Body of pancreas (tissue), 4 donors: ENCODE data around the gene PIGZ. TPM values are rescaled to one million over a fixed set of nuclear protein-coding genes. Genes with fewer than 3 reads are reported as not detected.

Experiments
- ATAC-seq: fragments of 150-250 bp; one replicate; pipeline ENCODE4 v1.9.1; 2016
- DNase-seq, 4 donors: peaks; one replicate each; pipeline ENCODE4 v3.0.0-alpha.2; 2019
- H3K27ac ChIP-seq, 4 donors: fragments of 200-600 bp; sonication (generic); 1 replicate in 3 of 4; 2 replicates in 1 of 4; pipeline versions ENCODE4 v1.5.1 to v1.6.1; 2016 to 2019; ENCODE audit warnings: mild to moderate bottlenecking in 1 of 4, mixed read lengths in 1 of 4, moderate library complexity in 1 of 4
- H3K27me3 ChIP-seq, 2 donors: fragments of 200-600 bp; sonication (generic); one replicate each; pipeline ENCODE4 v1.6.0; 2016; ENCODE audit warnings: mild to moderate bottlenecking in 1 of 2
- H3K36me3 ChIP-seq, 2 donors: fragments of 200-600 bp; sonication (generic); replicated peaks in 1 of 2; 2 replicates each; pipeline ENCODE4 v1.5.1; 2016; ENCODE audit warnings: low read depth in 2 of 2; ENCODE audit not compliant: insufficient read depth in 1 of 2
- H3K4me1 ChIP-seq: fragments of 200-600 bp; sonication (generic); one replicate; pipeline ENCODE4 v1.6.0; 2016
- H3K4me3 ChIP-seq, 2 donors: fragments of 200-600 bp; sonication (generic); 1 replicate in 1 of 2; 2 replicates in 1 of 2; pipeline ENCODE4 v1.5.1; 2016 to 2019
- H3K9me3 ChIP-seq, 3 donors: fragments of 200-600 bp; sonication (generic); 1 replicate in 2 of 3; 2 replicates in 1 of 3; pipeline ENCODE4 v1.5.1; 2016
- POLR2A ChIP-seq, 3 donors: fragments of 450-650 bp; IDR thresholded peaks; one replicate each; pipeline ENCODE4 v1.6.1; 2016; ENCODE audit warnings: antibody characterized with exemption in 3 of 3, mild to moderate bottlenecking in 2 of 3
- WGBS, 2 donors: methylation state at CpG; one replicate each; pipeline ENCODE4 v1.1.5; 2017; 5-methylcytosine and 5-hydroxymethylcytosine counted together
- intact Hi-C: fragments of 100-400 bp; cut with DNase I; formaldehyde crosslinking; loops from one replicate; pipeline ENCODE4 v1.15.1; 2023
- total RNA-seq, 2 donors: library from RNA; depleted of rRNA; stranded (reverse); fragments of >200 nt; gene quantifications; one replicate each; pipeline ENCODE4 v1.1.0, GENCODE V29; 2016
- TF ChIP-seq, protein P1 (sequence below), 7 experiments: fragments of 450-650 bp in 4 of 7; fragments of 200-600 bp in 3 of 7; sonication (generic) in 3 of 7; IDR thresholded peaks; one replicate each; pipeline ENCODE4 v1.5.1; 2016 to 2019; ENCODE audit warnings: antibody characterized with exemption in 7 of 7

The PIGZ gene
- total RNA-seq, 2 donors from 2014 or later, result 1.0 to 1.3 TPM

DNA sequence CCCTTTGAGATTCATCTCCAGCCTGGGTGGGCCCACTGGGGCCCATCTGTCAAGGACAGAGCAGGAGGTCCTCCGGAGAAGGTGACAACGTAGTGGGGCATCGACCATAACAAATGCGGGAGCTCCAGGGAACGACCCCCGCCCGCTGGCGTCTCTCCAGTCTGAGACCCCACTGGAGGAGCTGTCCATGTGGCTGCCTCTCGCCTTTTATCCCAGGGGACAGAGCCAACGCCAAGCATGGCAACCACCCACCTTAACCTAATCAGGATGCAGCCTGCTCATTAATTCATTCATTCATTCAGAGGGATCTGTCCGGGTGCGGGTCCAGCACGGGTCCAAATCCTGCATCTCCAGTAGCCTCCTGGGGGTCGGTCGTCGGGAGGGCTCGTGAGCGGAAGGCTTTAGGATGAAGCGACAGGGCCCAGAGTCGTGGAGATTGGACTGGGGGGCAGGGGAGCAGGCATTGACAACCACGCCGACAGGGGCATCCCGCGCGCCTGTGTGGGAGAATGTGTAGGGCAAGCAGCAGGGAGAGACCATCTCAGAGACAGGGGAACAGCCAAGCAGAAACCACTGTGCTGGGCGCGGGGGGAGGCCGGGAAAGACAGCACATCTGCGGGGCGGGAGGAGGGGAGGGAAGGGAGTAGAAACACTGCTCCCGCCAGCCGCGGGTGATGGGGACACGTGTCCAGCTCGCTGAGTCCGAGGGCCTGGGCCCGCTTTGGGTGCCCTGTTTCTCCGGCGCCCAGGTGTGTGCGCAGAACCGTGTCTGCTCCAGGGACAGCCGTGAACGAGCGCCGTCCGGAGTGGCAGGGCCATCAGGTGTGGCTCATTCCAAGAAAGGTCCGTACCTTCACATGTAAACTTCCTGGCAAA, 1.9 kb downstream of the PIGZ start:
- Histone ChIP-seq H3K27ac (no peak overlapping the region), H3K27me3 (no peaks in the 10 kb centered on the region), H3K9me3 (no peaks in the 10 kb centered on the region), H3K4me1 (peaks cover 17% of the 10 kb centered on the region), H3K4me3 (no peak overlapping the region), H3K36me3 (no peaks in the 10 kb centered on the region)
- intact Hi-C loops, result no loop called here
- no peak for ATAC-seq
- TF ChIP-seq, protein P1, sequence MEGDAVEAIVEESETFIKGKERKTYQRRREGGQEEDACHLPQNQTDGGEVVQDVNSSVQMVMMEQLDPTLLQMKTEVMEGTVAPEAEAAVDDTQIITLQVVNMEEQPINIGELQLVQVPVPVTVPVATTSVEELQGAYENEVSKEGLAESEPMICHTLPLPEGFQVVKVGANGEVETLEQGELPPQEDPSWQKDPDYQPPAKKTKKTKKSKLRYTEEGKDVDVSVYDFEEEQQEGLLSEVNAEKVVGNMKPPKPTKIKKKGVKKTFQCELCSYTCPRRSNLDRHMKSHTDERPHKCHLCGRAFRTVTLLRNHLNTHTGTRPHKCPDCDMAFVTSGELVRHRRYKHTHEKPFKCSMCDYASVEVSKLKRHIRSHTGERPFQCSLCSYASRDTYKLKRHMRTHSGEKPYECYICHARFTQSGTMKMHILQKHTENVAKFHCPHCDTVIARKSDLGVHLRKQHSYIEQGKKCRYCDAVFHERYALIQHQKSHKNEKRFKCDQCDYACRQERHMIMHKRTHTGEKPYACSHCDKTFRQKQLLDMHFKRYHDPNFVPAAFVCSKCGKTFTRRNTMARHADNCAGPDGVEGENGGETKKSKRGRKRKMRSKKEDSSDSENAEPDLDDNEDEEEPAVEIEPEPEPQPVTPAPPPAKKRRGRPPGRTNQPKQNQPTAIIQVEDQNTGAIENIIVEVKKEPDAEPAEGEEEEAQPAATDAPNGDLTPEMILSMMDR (IDR thresholded peaks at IDR 0.05), result no peak
- TF ChIP-seq POLR2A (IDR thresholded peaks at IDR 0.05), result no peak
- WGBS, 2 donors, result 86 to 87% methylated on average over 41 to 47 of the region's 47 CpGs
- DNase-seq, result no peak

DNA sequence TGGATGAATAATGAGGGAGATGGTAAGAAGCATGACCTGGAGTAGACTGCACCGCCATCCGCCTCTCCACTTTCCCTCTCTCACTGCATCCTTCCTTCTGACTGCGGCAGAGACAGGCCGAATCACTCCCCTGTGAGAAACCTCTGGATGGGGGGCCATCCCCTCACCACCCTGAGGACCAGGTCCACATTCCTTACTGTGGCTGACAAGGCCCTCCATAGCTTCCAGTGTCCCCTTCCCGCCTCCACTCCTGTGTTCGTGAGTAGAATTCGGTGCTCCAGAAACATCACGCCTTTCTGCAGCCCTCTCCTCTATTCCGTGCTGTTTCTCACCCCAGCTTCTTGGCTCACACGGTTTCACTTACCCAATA, 2.8 kb downstream of the PIGZ start:
- ATAC-seq (no peak), DNase-seq (no peak)
- Histone ChIP-seq H3K4me3 (no peak overlapping the region), H3K27ac (no peak overlapping the region), H3K9me3 (no peaks in the 10 kb centered on the region), H3K4me1 (peaks cover 17% of the 10 kb centered on the region), H3K27me3 (no peaks in the 10 kb centered on the region), H3K36me3 (no peaks in the 10 kb centered on the region)
- WGBS, 2 donors, result 90 to 93% methylated on average over 10 of the region's 10 CpGs
- no peak for TF ChIP-seq POLR2A (IDR thresholded peaks at IDR 0.05)
- TF ChIP-seq, protein P1 (IDR thresholded peaks at IDR 0.05), result no peak
- intact Hi-C loops, result no loop called here

DNA sequence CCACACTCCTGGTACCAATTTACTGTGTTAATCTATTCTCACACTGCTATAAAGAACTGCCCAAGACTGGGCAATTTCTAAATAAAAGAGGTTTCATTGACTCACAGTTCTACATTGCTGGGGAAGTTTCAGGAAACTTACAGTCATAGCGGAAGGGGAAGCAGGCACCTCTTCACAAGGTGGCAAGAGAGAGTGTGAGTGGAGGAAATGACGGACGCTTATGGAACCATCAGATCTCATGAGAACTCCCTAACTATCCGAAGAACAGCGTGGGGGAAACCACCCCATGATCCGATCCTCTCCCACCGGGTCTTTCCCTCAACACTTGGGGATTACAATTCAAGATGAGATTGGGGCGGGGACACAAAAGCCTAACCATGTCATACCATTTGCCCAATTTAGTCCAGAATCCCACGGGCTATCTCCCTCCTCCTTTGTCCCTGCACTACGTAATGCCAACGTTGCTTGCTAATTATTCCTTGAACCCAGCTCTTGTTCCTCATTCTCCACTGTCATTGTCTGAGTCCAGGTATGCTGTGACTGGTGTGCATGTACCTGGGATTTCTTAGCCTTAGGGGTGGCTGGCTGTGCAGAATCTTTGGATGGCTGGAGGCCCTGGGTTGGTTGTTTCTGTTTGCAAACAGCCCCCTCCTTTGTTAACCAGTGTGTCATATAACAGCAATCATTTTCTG, 3.4 kb downstream of the PIGZ start:
- ATAC-seq (no peak), DNase-seq (no peak)
- Histone ChIP-seq H3K27ac (no peak overlapping the region), H3K4me1 (peaks cover 16% of the 10 kb centered on the region), H3K9me3 (no peaks in the 10 kb centered on the region), H3K36me3 (no peaks in the 10 kb centered on the region), H3K4me3 (no peak overlapping the region), H3K27me3 (no peaks in the 10 kb centered on the region)
- intact Hi-C loops, result no loop called here
- WGBS, 2 donors, result 92 to 93% methylated on average over 11 of the region's 11 CpGs
- TF ChIP-seq, protein P1 (IDR thresholded peaks at IDR 0.05), result no peak
- no peak for TF ChIP-seq POLR2A (IDR thresholded peaks at IDR 0.05)

- H3K27me3 ChIP-seq, result no peaks in the 10 kb centered on the region
- intact Hi-C loops, result no loop called here
- no peaks in the 10 kb centered on the region for H3K36me3 ChIP-seq
- no peaks in the 10 kb centered on the region for H3K9me3 ChIP-seq
- no peak for ATAC-seq
- DNase-seq, result no peak
- H3K27ac ChIP-seq, result no peak overlapping the region
- peaks cover 12% of the 10 kb centered on the region for H3K4me1 ChIP-seq
- no peak overlapping the region for H3K4me3 ChIP-seq
- no peak for TF ChIP-seq POLR2A (IDR thresholded peaks at IDR 0.05)
- TF ChIP-seq, protein P1 (IDR thresholded peaks at IDR 0.05), result no peak
- WGBS, 2 donors, result 83 to 88% methylated on average over 2 of the region's 2 CpGs
Measured at GRCh38 chr3:196963631-196963953, 5.0 kb downstream of the PIGZ start.
